Parathyroid adenoma (tissue), 2 donors: ENCODE data around the gene UGT1A8.
"Not testable (repeated sequence)": the region's sequence is repeated elsewhere in the genome, so short reads cannot be mapped to it uniquely, and the experiment has no call there.

Experiments used
- H2AFZ ChIP-seq: fragments of 300-600 bp; sonication (generic); one replicate; pipeline ENCODE4 v1.7.0; 2017; ENCODE audit warnings: antibody characterized with exemption, mild to moderate bottlenecking
- H3K27ac ChIP-seq: fragments of 300-600 bp; sonication (generic); one replicate; pipeline ENCODE4 v1.7.0; 2017
- H3K27me3 ChIP-seq: fragments of 300-600 bp; sonication (generic); one replicate; pipeline ENCODE4 v1.7.0; 2017; ENCODE audit warnings: low read length; ENCODE audit not compliant: control insufficient read depth, insufficient read depth
- H3K36me3 ChIP-seq: fragments of 300-600 bp; sonication (generic); one replicate; pipeline ENCODE4 v1.7.0; 2017; ENCODE audit warnings: low read length; ENCODE audit not compliant: control insufficient read depth, insufficient read depth
- H3K4me1 ChIP-seq: fragments of 300-600 bp; sonication (generic); one replicate; pipeline ENCODE4 v1.7.0; 2017; ENCODE audit warnings: control low read depth
- H3K4me2 ChIP-seq: fragments of 300-600 bp; sonication (generic); one replicate; pipeline ENCODE4 v1.7.0; 2017; ENCODE audit warnings: low read length
- H3K4me3 ChIP-seq: fragments of 300-600 bp; sonication (generic); one replicate; pipeline ENCODE4 v1.7.0; 2017; ENCODE audit warnings: low read depth, low read length
- H3K79me2 ChIP-seq: fragments of 300-600 bp; sonication (generic); one replicate; pipeline ENCODE4 v1.7.0; 2017; ENCODE audit warnings: control low read depth
- H3K9ac ChIP-seq: fragments of 300-600 bp; sonication (generic); one replicate; pipeline ENCODE4 v1.7.0; 2017; ENCODE audit warnings: mild to moderate bottlenecking
- H3K9me3 ChIP-seq: fragments of 300-600 bp; sonication (generic); one replicate; pipeline ENCODE4 v1.7.0; 2017; ENCODE audit warnings: low read length; ENCODE audit not compliant: control insufficient read depth
- TF ChIP-seq, protein P1 (sequence below): fragments of 300-600 bp; sonication (generic); IDR thresholded peaks from one replicate; pipeline ENCODE4 v1.7.0; 2017; ENCODE audit warnings: antibody characterized with exemption, mild to moderate bottlenecking
- donor health status: primary hyperparathyroidism.

UGT1A8 gene

DNA sequence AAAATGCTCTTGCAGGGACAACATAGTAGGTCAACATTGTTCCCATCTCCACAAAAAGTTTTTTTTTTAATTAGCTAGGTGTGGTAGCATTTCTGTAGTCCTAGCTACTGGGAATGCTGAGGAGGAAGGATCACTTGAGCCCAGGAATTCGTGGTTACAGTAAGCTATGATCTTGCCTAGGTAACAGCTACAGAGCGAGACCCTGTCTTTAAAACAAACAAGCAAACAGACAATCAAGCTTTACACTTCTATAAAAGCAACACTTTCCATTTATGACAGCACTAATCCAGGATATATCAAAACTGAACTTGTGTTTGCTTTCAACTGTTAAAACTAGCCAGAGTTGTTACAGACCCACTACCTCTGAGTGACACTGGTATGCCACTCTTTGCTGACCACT lies 123.4 kb downstream of the UGT1A8 start:
- TF ChIP-seq, protein P1, sequence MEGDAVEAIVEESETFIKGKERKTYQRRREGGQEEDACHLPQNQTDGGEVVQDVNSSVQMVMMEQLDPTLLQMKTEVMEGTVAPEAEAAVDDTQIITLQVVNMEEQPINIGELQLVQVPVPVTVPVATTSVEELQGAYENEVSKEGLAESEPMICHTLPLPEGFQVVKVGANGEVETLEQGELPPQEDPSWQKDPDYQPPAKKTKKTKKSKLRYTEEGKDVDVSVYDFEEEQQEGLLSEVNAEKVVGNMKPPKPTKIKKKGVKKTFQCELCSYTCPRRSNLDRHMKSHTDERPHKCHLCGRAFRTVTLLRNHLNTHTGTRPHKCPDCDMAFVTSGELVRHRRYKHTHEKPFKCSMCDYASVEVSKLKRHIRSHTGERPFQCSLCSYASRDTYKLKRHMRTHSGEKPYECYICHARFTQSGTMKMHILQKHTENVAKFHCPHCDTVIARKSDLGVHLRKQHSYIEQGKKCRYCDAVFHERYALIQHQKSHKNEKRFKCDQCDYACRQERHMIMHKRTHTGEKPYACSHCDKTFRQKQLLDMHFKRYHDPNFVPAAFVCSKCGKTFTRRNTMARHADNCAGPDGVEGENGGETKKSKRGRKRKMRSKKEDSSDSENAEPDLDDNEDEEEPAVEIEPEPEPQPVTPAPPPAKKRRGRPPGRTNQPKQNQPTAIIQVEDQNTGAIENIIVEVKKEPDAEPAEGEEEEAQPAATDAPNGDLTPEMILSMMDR, result no peak
- H3K4me2 ChIP-seq, result no peak overlapping the region
- H3K27ac ChIP-seq, result no peak overlapping the region
- H2AFZ ChIP-seq, result no peak overlapping the region
- H3K79me2 ChIP-seq, result no peaks in the 10 kb centered on the region
- no peaks in the 10 kb centered on the region for H3K36me3 ChIP-seq
- no peak overlapping the region for H3K4me3 ChIP-seq
- H3K9ac ChIP-seq, result no peak overlapping the region
- H3K27me3 ChIP-seq, result no peaks in the 10 kb centered on the region
- no peaks in the 10 kb centered on the region for H3K4me1 ChIP-seq
- no peaks in the 10 kb centered on the region for H3K9me3 ChIP-seq

DNA sequence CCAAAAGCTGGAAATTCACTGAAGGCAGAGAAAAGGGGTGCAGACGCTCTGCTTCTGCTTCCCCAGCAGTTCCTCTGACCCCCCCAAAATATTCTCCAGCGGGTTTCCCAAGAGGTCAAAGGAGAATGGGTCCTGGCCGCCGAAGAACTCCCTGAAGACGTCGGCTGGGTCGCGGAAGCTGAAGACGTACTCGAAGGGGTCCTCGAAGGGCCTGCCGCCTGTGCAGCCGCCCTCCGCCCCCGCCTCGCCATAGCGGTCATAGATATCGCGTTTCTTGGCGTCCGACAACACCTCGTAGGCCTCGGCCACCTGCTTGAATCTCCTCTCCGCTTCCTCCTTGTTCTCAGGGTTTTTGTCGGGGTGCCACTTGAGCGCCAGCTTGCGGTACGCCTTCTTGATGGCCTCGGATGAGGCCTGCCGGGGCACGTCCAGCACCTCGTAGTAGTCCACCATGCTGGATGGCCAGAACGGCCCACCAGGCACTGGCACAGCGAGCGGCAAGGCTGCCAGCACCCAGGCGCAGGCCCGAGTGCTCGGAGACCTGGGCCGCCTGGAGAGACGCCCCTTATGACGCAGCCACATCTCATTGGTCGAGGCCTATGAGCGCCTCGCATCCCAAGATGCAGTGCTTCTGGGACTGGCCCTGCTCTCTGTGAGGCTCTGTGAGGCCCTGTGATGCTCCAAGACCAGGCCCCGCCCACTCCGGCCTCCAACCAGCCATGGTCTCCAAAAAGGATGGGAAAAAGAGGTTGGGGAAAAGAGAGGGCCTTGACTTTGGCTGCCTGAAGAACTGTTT lies 126.2 kb downstream of the UGT1A8 start:
- Histone ChIP-seq H3K4me3 (no peak overlapping the region), H3K79me2 (no peaks in the 10 kb centered on the region), H3K4me1 (no peaks in the 10 kb centered on the region), H3K9ac (no peak overlapping the region), H3K27me3 (no peaks in the 10 kb centered on the region), H3K4me2 (no peak overlapping the region), H3K27ac (no peak overlapping the region), H2AFZ (no peak overlapping the region), H3K36me3 (no peaks in the 10 kb centered on the region), H3K9me3 (no peaks in the 10 kb centered on the region)
- TF ChIP-seq, protein P1, result no peak

DNA sequence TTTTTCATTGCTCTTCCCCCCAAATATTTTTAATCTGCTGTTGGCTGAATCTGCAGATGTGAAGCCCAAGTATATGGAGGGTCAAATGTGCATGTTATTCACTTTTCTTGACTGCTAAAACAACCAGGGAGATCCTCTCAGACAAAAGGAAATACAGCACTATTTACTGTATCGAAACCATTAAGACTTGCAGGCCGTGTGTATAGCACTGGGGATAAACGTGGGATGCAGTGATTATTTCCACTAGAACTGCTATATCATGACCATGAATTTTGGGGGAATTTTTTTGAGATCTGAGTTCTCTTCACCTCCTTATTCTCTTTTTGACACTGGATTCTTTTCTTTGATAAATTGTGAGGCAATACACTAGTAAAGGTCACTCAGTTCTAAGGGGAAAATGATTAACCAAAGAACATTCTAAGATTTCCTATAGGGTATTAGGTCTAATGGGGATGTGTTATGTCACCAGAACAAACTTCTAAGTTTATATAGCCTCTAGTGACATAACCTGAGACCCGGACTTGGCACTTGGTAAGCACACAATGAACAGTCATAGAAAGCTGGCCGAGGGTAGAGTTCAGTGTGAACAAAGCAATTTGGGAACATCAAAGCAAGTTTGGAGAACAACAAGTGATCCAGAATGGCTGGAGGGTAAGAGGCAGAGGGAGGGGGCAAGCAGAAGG lies 127.8 kb downstream of the UGT1A8 start:
- H3K27ac ChIP-seq, result no peak overlapping the region
- H3K4me1 ChIP-seq, result no peaks in the 10 kb centered on the region

DNA sequence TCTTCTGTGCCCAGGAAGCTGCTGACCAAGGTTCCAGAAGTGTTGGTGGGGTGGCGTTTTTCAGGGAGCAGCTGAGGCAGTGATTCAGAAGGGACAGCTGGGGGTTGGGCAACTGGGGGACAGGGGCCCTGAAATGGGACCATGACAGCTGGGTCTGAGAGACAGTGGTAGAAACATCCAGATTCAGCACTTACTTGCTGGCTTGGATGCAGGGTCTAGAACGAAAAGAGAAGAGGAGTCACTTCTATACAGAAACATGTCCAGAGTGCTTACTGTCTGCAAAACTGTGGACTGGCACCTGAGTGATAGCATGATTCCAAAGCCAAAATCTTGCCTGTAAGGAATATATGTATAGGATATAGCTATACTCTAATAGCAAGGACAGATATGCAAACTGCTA lies 128.4 kb downstream of the UGT1A8 start:
- H3K27me3 ChIP-seq, H3K9me3 ChIP-seq, H3K4me1 ChIP-seq, H3K27ac ChIP-seq, H3K79me2 ChIP-seq, H3K9ac ChIP-seq, H3K4me3 ChIP-seq, H2AFZ ChIP-seq, H3K36me3 ChIP-seq, H3K4me2 ChIP-seq: not testable (repeated sequence)

More for the DNA sequence above, 127.8 kb downstream of the UGT1A8 start:
- Histone ChIP-seq H3K9me3 (no peaks in the 10 kb centered on the region), H3K36me3 (no peaks in the 10 kb centered on the region), H3K79me2 (no peaks in the 10 kb centered on the region), H2AFZ (no peak overlapping the region), H3K4me2 (no peak overlapping the region), H3K4me3 (no peak overlapping the region), H3K9ac (no peak overlapping the region), H3K27me3 (no peaks in the 10 kb centered on the region)
- TF ChIP-seq, protein P1, result no peak

DNA sequence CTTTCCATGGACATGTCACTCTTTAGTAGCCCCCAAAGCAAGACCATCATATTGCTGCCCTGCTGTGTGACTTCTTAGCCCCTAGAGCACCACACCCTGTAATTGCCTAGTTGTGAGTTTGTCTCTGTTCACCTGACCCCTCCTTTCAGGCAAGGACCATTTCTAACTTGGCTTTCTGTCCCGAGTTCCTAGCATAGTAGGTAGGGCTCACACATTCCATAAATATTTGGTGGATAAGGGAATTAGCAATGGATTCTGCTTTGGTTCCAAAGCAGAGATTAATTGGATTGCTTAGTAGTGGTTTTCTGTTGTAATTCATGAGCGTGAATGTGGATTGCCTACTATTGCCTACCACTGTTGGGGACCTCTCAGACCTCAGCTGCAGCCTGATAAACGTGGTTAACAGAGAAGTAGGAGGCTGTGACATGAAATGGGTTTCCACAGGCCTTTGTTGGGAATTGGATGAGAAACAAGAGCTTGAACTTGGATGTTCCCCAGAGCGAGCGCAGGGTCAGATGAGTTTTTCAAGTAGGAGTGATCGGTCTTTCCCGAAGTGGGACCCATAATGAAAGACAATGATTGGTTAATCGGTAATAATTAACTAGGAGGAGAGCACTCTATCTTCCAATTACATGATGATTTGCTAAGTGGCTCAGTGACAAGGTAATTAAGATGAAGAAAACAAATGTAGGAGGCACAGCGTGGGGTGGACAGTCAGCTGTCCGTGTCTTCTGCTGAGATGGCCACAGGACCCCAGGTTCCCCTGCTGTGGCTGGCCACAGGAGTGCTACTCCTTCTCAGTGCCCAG lies 129.2 kb downstream of the UGT1A8 start:
- H3K36me3 ChIP-seq, result no peaks in the 10 kb centered on the region
- H3K9me3 ChIP-seq, result no peaks in the 10 kb centered on the region
- H3K27me3 ChIP-seq, result no peaks in the 10 kb centered on the region
- H2AFZ ChIP-seq, result no peak overlapping the region
- H3K79me2 ChIP-seq, result no peaks in the 10 kb centered on the region
- TF ChIP-seq, protein P1, result no peak
- H3K27ac ChIP-seq, result no peak overlapping the region
- H3K4me1 ChIP-seq, result no peaks in the 10 kb centered on the region
- H3K4me2 ChIP-seq, result no peak overlapping the region
- H3K4me3 ChIP-seq, result no peak overlapping the region
- no peak overlapping the region for H3K9ac ChIP-seq
